KBM-7 (cell line): ENCODE results near the gene VN1R5.
A peak's percentile ranks its signal among the peaks of the same experiment; 100 is the strongest.
"Not testable (repeated sequence)": the region's sequence is repeated elsewhere in the genome, so short reads cannot be mapped to it uniquely, and the experiment has no call there.

Source experiments
- DNase-seq: peaks from one replicate; pipeline ENCODE4 v3.0.0-alpha.2; 2015
- in situ Hi-C: fragments of 300-500 bp; cut with MboI; formaldehyde crosslinking; loops from 2 replicates; pipeline ENCODE4 v1.14.3; 2020; ENCODE audit warnings: low sequenced_read_pairs, low pct_unique_long_range_greater_than_20kb, mixed read lengths

The VN1R5 gene

GRCh38 chr1:247255772-247256171 lies at the start of gene VN1R5:
Gene VN1R5 (plus strand): TSS chr1:247256072.
- DNase-seq, in situ Hi-C loops: not testable (repeated sequence)

- DNase-seq: no peak
- in situ Hi-C loops: no loop called here
Measured at GRCh38 chr1:247209396-247209795, 46.5 kb upstream of the VN1R5 start.

GRCh38 chr1:247210062-247210375 lies 45.9 kb upstream of the VN1R5 start:
- no peak for DNase-seq
- in situ Hi-C loops: no loop called here

- in situ Hi-C loops: no loop called here
- DNase-seq: peak; percentile 97
Measured at GRCh38 chr1:247210376-247211117, 45.3 kb upstream of the VN1R5 start.

- no peak for DNase-seq
- in situ Hi-C loops: no loop called here
Measured at GRCh38 chr1:247211339-247211738, 44.5 kb upstream of the VN1R5 start.

- DNase-seq: no peak
- in situ Hi-C loops: no loop called here
Measured at GRCh38 chr1:247212012-247212411, 43.9 kb upstream of the VN1R5 start.

- DNase-seq: no peak
- in situ Hi-C loops: no loop called here
Measured at GRCh38 chr1:247212627-247213617, 43.0 kb upstream of the VN1R5 start.

GRCh38 chr1:247216261-247216660 lies 39.6 kb upstream of the VN1R5 start:
- in situ Hi-C loops: no loop called here

GRCh38 chr1:247218121-247218651 lies 37.7 kb upstream of the VN1R5 start:
- no peak for DNase-seq
- in situ Hi-C loops: no loop called here

More at GRCh38 chr1:247216261-247216660, 39.6 kb upstream of the VN1R5 start:
- no peak for DNase-seq

- DNase-seq, in situ Hi-C loops: not testable (repeated sequence)
Measured at GRCh38 chr1:247220280-247220679, 35.6 kb upstream of the VN1R5 start.

GRCh38 chr1:247222840-247223239 lies 33.0 kb upstream of the VN1R5 start:
- in situ Hi-C loops: no loop called here
- DNase-seq: no peak

GRCh38 chr1:247224822-247225221 lies 31.1 kb upstream of the VN1R5 start:
- in situ Hi-C loops: no loop called here
- no peak for DNase-seq

GRCh38 chr1:247228133-247228532 lies 27.7 kb upstream of the VN1R5 start:
- in situ Hi-C loops: no loop called here
- DNase-seq: peak; percentile 18

- in situ Hi-C loops: no loop called here
- DNase-seq: no peak
Measured at GRCh38 chr1:247241691-247242090, 14.2 kb upstream of the VN1R5 start.

GRCh38 chr1:247243524-247244137 lies 12.2 kb upstream of the VN1R5 start:
- in situ Hi-C loops: no loop called here
- DNase-seq: no peak

- in situ Hi-C loops: no loop called here
- no peak for DNase-seq
Measured at GRCh38 chr1:247246325-247247115, 9.4 kb upstream of the VN1R5 start.

- in situ Hi-C loops: no loop called here
- DNase-seq: no peak
Measured at GRCh38 chr1:247247568-247247967, 8.3 kb upstream of the VN1R5 start.

GRCh38 chr1:247266053-247266452 lies 10.2 kb downstream of the VN1R5 start:
- no peak for DNase-seq
- in situ Hi-C loops: no loop called here
